OCI-LY1 (cell line): Measurements from ENCODE around the gene ZDHHC14.

ENCODE experiments used
- H2AFZ ChIP-seq: fragments of 200-600 bp; sonication (generic), shearing (Covaris generic); 2 replicates; pipeline ENCODE4 v1.6.0; 2014; ENCODE audit warnings: antibody characterized with exemption, mild to moderate bottlenecking, low read length
- H3F3A ChIP-seq: fragments of 200-600 bp; sonication (generic), shearing (Covaris generic); 2 replicates; pipeline ENCODE4 v1.6.0; 2014; ENCODE audit warnings: mild to moderate bottlenecking, antibody characterized with exemption, low read length, moderate library complexity; ENCODE audit not compliant: insufficient read depth
- H3K27ac ChIP-seq: fragments of 200-600 bp; sonication (generic); 2 replicates; pipeline ENCODE4 v1.5.1; 2014; ENCODE audit warnings: low read length, mixed run types, mild to moderate bottlenecking, low read depth; ENCODE audit not compliant: poor library complexity, severe bottlenecking
- H3K27me3 ChIP-seq: fragments of 200-600 bp; sonication (generic); 2 replicates; pipeline ENCODE4 v1.6.0; 2014; ENCODE audit warnings: antibody characterized with exemption, mild to moderate bottlenecking, low read length, moderate library complexity; ENCODE audit not compliant: insufficient read depth
- H3K36me3 ChIP-seq: fragments of 200-600 bp; sonication (generic); 2 replicates; pipeline ENCODE4 v1.6.1; 2014; ENCODE audit warnings: mild to moderate bottlenecking, antibody characterized with exemption, low read length, moderate library complexity, mixed read lengths; ENCODE audit not compliant: insufficient read depth
- H3K4me1 ChIP-seq: fragments of 200-600 bp; sonication (generic); 2 replicates; pipeline ENCODE4 v1.5.1; 2014; ENCODE audit warnings: mild to moderate bottlenecking, low read length, moderate library complexity; ENCODE audit not compliant: insufficient read depth, severe bottlenecking
- H3K4me2 ChIP-seq: fragments of 200-600 bp; sonication (generic), shearing (Covaris generic); 2 replicates; pipeline ENCODE4 v1.6.1; 2014; ENCODE audit warnings: low read length
- H3K4me3 ChIP-seq: fragments of 200-600 bp; sonication (generic); 2 replicates; pipeline ENCODE4 v1.5.1; 2014; ENCODE audit warnings: low read length, low read depth, mild to moderate bottlenecking, mixed read lengths; ENCODE audit not compliant: poor library complexity, severe bottlenecking
- H3K79me2 ChIP-seq: fragments of 200-600 bp; shearing (Covaris generic); 2 replicates; pipeline ENCODE4 v1.6.1; 2016; ENCODE audit warnings: mixed run types, low read length, mixed read lengths; ENCODE audit not compliant: insufficient read depth
- H3K9ac ChIP-seq: fragments of 200-600 bp; sonication (generic), shearing (Covaris generic); 2 replicates; pipeline ENCODE4 v1.6.1; 2014; ENCODE audit warnings: mild to moderate bottlenecking, low read length, mixed read lengths
- H3K9me2 ChIP-seq: fragments of 200-600 bp; sonication (generic), shearing (Covaris generic); 2 replicates; pipeline ENCODE4 v1.6.1; 2014; ENCODE audit warnings: low read depth, mild to moderate bottlenecking, low read length, mixed read lengths
- H3K9me3 ChIP-seq: fragments of 200-600 bp; shearing (Covaris generic); 2 replicates; pipeline ENCODE4 v1.6.1; 2014; ENCODE audit warnings: low read length, mixed read lengths
- H4K20me1 ChIP-seq: fragments of 200-600 bp; sonication (generic), shearing (Covaris generic); 2 replicates; pipeline ENCODE4 v1.6.0; 2016; ENCODE audit warnings: mild to moderate bottlenecking, low read length; ENCODE audit not compliant: insufficient read depth
- EZH2 ChIP-seq: fragments of 200-600 bp; sonication (generic), shearing (Covaris generic); IDR thresholded peaks from 2 replicates; pipeline ENCODE4 v1.8.0; 2017; ENCODE audit warnings: borderline replicate concordance, mixed run types, mild to moderate bottlenecking, antibody characterized with exemption, low read length, moderate library complexity, mixed read lengths
- TF ChIP-seq, protein P1 (sequence below): fragments of 200-600 bp; sonication (generic), shearing (Covaris generic); IDR thresholded peaks from 2 replicates; pipeline ENCODE4 v1.5.1; 2017; ENCODE audit warnings: mild to moderate bottlenecking, antibody characterized with exemption, low read length, moderate library complexity, mixed read lengths

ZDHHC14 gene

DNA sequence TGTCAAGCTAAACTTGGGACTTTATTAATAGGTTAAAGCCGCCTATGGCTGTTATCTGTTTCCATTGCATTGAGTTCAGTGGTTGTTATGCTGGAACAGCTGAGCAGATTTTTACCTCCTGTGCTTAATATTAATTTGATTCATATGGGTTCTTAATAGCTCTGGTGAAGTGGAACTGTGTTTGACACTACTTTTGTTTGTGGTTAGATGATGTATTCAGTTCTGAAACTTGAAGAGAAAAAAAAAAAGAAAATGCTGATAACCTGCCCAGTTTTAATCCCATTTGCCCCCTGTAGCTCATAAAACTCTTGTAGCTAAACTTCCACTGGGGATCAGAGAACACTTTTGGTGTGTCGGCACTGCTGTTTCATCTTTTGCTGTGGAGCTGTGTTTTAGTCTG, 117.8 kb downstream of the ZDHHC14 start:
- TF ChIP-seq, protein P1, sequence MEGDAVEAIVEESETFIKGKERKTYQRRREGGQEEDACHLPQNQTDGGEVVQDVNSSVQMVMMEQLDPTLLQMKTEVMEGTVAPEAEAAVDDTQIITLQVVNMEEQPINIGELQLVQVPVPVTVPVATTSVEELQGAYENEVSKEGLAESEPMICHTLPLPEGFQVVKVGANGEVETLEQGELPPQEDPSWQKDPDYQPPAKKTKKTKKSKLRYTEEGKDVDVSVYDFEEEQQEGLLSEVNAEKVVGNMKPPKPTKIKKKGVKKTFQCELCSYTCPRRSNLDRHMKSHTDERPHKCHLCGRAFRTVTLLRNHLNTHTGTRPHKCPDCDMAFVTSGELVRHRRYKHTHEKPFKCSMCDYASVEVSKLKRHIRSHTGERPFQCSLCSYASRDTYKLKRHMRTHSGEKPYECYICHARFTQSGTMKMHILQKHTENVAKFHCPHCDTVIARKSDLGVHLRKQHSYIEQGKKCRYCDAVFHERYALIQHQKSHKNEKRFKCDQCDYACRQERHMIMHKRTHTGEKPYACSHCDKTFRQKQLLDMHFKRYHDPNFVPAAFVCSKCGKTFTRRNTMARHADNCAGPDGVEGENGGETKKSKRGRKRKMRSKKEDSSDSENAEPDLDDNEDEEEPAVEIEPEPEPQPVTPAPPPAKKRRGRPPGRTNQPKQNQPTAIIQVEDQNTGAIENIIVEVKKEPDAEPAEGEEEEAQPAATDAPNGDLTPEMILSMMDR = no peak
- TF ChIP-seq EZH2 = no peak
- Histone ChIP-seq H3K79me2 (no peaks in the 10 kb centered on the region), H4K20me1 (no peaks in the 10 kb centered on the region), H3F3A (no peaks in the 10 kb centered on the region), H3K36me3 (no peaks in the 10 kb centered on the region), H3K9me2 (no peaks in the 10 kb centered on the region), H2AFZ (no peak overlapping the region), H3K27ac (no peak overlapping the region), H3K9me3 (no peaks in the 10 kb centered on the region), H3K4me1 (no peaks in the 10 kb centered on the region), H3K9ac (no peak overlapping the region), H3K27me3 (no peaks in the 10 kb centered on the region), H3K4me3 (no peak overlapping the region), H3K4me2 (no peak overlapping the region)

DNA sequence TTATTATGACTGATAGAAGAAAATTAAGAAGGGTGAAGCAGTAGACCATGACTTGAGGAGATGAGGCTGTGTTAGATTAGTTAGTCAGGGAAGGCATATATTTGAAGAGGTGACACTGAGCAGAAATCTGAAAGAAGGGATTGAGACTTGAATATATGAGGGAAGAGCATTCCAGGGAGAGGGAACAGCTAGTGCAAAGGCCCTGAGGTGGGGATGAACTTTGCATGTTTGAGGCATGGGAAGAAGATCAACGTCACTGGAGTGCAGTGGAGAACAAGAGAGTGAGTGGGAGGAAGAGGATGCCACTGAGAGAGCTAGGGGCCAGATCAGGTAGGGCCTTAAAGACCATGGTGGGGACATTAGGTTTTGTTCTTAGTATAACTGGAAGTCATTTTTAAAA, 119.0 kb downstream of the ZDHHC14 start:
- no peak overlapping the region for H3K4me3 ChIP-seq
- H3K4me2 ChIP-seq = no peak overlapping the region
- no peak overlapping the region for H2AFZ ChIP-seq
- no peaks in the 10 kb centered on the region for H4K20me1 ChIP-seq
- H3F3A ChIP-seq = no peaks in the 10 kb centered on the region
- no peaks in the 10 kb centered on the region for H3K4me1 ChIP-seq
- no peak overlapping the region for H3K27ac ChIP-seq
- H3K36me3 ChIP-seq = no peaks in the 10 kb centered on the region
- no peaks in the 10 kb centered on the region for H3K9me3 ChIP-seq
- H3K9me2 ChIP-seq = no peaks in the 10 kb centered on the region
- TF ChIP-seq, protein P1 = no peak
- no peak for TF ChIP-seq EZH2
- H3K79me2 ChIP-seq = no peaks in the 10 kb centered on the region
- H3K9ac ChIP-seq = no peak overlapping the region
- H3K27me3 ChIP-seq = no peaks in the 10 kb centered on the region

DNA sequence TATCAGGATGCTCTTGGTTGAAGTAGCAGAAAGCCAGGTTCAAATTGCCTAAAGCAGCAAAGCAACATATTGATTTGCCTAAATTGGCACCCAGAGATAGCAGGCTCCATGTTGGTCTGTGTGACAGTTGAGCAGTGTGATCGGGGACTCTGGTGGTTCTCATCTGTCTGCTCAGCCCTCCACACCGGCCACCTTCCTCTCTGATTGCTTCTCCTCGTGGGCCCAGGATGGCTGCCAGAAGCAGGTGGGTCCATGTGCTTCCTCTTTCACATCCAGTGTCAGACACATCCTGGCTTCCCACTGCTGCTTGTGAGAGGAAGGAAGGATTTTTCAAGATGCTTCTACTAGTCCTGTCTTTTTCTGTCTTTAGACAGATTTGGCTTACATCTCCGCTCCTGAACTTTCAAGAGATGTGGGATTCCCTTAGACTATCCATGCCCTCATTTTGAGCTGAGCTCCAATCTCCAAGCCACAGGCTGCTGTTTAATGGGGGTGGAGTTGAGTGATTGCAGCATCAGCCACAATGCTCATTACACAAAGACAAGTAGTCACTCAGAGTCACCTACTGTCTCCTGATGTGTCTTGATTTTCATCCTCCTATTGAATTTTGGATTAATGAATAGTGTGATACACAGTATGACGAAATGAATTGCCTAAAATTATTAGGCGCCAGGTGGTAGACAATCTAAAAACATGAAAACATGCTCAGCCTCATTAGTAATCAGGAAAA, 122.2 kb downstream of the ZDHHC14 start:
- H4K20me1 ChIP-seq = no peaks in the 10 kb centered on the region
- H3K36me3 ChIP-seq = no peaks in the 10 kb centered on the region
- H3F3A ChIP-seq = no peaks in the 10 kb centered on the region
- H3K9me3 ChIP-seq = peaks cover 10% of the 10 kb centered on the region
- H3K9me2 ChIP-seq = no peaks in the 10 kb centered on the region
- H3K27me3 ChIP-seq = no peaks in the 10 kb centered on the region
- no peaks in the 10 kb centered on the region for H3K4me1 ChIP-seq
- H3K27ac ChIP-seq = no peak overlapping the region
- no peak for TF ChIP-seq EZH2
- TF ChIP-seq, protein P1 = no peak
- no peak overlapping the region for H3K4me2 ChIP-seq
- H3K9ac ChIP-seq = no peak overlapping the region
- H3K79me2 ChIP-seq = no peaks in the 10 kb centered on the region
- no peak overlapping the region for H2AFZ ChIP-seq
- H3K4me3 ChIP-seq = no peak overlapping the region
